GM21360 (cell line): Measurements from ENCODE around the gene OR52D1.

Experiments
- ATAC-seq: cut with Tn5 transposase; IDR thresholded peaks from one replicate; pipeline ENCODE4 v1.9.1; 2021; ENCODE audit warnings: mild to moderate bottlenecking, moderate library complexity; ENCODE audit not compliant: unreplicated experiment

OR52D1 gene

DNA sequence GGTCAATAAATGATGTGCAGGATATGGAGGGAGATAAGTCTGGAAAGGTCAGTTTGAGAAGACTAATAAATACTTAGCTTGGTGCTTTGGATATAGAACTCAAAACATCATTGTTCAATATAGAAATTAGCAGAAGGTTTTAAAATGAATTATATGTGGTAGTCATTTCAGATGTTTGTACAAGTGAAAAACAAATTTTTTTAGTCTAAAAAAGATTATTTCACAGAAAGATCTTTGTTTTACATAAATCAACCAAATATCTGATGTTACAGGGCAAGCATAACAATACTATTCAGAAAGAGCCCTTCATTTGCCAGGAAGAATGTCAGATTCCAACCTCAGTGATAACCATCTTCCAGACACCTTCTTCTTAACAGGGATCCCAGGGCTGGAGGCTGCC lies at the start of gene OR52D1:
Gene OR52D1 (plus strand): TSS at position 301 of the 400 bp plus-strand sequence. CDS start 22 bp downstream, at position 323.
- no peak for ATAC-seq

DNA sequence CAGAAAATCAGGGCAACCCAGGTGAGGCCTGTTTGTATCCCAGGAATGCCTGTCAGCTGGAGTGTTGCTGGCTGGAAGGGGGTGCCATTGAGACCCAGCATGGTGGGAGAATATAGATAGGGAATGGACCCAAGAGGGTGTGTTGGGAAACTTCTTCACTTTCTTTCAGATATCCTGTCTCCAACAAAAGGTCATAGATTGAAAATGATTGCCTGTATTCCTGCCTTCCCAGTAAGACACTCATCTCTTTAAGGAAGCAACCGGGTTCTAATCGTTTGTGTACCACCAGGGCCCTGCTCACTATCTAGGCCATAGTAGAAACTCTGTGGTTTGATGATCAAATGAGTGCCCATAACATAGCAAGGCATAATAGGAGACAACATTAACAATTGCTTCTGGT lies 47.1 kb upstream of the OR52D1 start, which contains the start of gene OR51I1:
Gene OR51I1 (minus strand): TSS at position 101 of the 400 bp plus-strand sequence. CDS start 0 bp downstream, at position 101.
- ATAC-seq: no peak

DNA sequence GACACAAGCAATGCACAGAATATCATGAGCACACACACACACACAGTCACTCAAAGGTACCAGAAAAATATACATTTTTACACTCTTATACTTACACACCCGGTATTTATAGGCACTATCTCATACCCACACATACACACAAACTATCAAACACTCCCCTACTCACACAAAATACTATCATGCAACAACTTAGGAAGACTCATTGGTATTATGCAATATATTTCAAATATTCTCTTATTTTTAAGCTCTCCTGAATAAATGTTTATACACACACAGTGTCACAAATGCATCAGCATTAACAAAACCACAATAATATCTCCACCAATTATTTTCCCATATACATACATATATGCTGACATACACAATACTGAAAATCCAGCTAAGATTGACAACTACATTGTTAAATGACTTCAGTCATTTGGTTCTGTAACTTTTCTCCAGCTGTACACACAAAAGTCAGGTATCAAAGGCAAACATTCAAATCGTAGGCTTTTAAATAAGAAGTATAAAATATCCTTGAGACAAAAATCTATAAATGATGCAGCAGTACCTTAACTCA lies 44.6 kb upstream of the OR52D1 start:
- no peak for ATAC-seq

DNA sequence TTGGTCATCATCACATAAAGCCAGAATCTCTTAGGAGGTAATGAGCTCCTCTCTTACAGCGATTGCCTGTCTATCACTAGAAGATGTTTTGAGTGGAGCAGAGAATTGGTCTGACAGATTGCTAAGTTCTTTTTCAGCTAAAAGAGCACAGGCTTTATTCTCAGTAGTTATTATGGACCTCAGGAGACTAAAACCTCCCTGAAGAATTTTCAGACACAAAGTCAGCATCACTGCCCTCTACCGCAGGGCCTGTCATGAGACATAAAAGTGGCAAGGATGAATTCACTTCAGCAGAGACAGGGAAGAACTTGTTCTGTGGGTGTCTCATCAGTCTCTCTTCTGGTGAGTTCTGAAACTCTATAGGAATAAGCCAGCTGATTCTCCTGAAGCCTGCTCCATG lies 39.5 kb upstream of the OR52D1 start, which contains the start of gene OR51I2:
Gene OR51I2 (plus strand): TSS at position 301 of the 400 bp plus-strand sequence. CDS start 4,166 bp downstream, outside the sequence.
- no peak for ATAC-seq

DNA sequence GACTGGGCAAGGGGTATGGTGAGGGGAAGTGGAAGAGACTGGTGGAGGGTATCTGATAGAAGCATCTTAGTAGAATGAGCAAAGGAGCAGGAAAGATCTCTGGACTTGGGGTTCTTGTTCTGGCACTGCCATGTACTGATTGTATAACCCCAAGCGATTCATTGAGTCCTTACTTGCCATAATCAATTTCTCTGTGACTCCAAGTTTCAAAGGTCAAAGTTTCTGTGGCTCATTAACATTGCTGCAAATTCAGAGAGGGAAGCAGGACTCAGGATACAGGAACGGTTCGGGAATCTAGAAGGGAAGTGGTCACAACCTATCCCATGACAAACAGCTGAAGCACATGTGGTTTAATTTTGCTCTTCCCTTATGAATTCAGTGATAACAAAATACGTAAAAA lies 39.1 kb upstream of the OR52D1 start:
- no peak for ATAC-seq

DNA sequence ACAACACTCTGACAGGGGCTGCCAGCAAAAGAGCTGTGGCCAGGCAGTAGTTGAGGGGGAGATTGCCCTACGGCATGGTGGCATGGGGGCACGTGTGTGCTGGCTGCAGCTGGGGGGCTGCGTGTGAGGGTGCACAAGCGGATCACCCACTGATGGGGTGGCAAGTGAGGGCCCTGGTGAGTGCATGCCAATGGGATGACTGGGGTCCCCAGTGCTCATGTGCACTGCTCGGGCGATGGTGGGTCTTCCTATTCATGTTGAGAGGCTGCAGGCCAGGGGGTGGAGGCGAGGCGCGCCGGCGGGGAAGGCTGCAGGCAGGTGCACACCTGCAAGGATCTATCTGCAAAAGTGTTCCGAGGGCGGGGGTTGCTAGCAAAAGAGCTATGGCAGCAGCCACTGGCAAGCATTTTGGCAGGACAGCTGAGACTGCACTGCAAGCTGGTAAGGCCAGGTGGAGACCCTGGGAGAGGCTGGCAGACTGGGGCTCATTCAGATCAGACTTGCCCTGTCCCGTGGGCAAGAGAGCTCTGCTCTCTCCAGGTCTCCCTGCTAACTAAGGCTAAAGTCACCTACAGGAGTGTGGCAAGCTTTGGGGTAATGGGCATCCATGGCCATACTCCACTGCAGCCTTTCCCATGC lies 27.4 kb upstream of the OR52D1 start:
- no peak for ATAC-seq

DNA sequence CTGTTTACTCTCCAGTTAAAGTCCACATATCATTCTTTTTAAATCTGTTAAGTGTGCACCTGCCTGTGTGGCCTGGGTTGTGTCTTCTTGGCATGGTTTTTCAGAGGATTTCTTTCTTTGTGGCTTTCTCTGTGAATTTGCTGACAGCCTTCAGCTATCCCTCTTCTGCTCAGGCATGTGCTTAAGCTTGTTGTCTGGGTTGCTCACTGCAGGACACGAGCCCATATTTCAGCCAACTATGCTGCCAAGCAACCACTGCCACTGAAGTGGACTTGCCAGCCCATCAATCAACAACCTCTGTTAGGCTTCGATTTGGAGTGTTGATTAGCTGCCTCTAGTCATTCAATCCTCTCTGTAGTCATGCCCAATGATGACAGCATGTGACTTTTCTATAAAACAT lies 21.0 kb upstream of the OR52D1 start:
- ATAC-seq: no peak

DNA sequence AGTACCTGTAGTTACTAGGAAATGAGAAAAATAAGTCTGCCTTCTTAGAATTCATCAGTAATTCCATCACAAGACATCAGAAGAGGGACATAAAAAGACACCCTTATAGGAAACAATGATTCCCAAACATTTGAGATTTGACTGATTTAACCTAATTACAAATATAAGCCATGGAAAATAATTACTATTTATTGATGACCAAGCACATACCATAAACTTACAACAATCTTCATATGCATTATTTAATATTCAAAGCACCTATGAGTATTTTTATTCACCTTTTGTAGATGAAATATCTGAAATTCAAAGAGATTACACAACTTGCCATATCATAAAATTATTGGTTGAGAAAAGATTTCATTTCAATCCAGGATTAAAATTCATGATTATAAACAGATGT lies 14.6 kb upstream of the OR52D1 start:
- no peak for ATAC-seq

DNA sequence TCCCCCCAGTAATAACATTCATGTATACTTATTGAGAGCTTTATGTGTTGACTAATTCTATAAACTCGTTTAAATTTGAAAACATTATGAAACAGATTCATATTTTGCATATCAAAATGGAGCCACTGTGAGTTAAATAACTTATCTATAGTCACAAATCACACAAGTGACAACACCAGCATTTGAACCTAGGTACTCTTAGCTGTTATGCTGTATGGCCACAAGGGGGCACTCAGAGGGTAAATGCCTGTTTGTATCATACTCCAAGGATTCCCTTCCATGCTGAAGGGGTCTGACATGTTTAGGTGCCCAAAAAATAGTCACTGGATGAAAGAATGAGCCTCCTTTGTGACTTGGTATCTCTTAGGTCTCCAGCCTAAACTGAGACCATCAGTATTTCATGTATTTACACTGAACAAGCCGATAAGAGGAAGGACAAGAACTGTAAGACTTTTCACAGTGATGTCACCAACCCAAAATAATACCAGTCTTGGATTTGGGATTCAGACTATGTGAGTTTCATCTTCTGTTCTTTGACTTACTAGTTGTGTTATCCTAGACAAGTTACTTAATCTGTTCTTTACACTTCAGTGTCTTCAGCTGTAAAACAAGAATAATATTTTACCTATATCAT lies 12.2 kb upstream of the OR52D1 start:
- no peak for ATAC-seq

DNA sequence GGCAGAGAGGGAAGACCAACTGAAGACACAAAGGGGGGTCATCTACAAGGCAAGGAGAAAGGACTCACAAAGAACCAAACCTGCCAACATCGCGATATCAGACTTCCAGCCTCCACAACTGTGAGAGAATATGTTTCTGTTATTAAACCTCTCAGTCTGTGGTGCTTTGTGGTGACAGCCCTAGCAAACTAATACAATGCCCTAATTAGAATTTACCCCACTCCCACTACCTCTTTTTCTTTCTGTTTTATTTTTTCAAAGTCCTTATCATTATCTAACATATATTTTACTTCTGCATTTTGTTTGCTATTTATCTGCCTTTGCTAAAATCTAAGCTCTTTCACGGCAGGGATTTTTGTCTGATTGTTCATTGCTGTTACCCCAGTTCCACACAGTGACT lies 2.5 kb upstream of the OR52D1 start:
- no peak for ATAC-seq

DNA sequence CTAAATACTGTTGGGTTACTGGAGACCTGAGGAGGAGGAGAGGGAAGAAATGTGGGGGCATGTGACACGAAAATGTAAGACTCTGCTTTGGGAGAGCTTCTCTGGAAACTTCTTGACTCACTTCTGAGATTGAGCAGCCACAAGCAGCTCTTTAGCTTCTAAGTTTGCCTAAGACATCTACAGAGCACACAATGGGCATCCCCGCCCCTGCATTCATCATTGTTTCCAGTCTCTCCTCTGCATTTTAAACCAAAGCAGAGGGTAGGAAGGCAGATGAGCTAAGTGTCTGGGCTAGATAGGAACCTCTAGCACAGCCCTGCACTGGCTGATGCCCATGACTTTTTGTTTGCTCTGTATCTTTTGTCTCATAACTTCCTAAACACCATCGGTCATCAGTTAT lies 2.1 kb upstream of the OR52D1 start:
- ATAC-seq: no peak

DNA sequence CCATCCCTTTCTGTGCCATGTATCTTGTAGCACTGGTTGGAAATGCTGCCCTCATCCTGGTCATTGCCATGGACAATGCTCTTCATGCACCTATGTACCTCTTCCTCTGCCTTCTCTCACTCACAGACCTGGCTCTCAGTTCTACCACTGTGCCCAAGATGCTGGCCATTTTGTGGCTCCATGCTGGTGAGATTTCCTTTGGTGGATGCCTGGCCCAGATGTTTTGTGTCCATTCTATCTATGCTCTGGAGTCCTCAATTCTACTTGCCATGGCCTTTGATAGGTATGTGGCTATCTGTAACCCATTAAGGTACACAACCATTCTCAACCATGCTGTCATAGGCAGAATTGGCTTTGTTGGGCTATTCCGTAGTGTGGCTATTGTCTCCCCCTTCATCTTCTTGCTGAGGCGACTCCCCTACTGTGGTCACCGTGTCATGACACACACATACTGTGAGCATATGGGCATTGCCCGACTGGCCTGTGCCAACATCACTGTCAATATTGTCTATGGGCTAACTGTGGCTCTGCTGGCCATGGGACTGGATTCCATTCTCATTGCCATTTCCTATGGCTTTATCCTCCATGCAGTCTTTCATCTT lies 414 bp downstream of the OR52D1 start:
- ATAC-seq: no peak

DNA sequence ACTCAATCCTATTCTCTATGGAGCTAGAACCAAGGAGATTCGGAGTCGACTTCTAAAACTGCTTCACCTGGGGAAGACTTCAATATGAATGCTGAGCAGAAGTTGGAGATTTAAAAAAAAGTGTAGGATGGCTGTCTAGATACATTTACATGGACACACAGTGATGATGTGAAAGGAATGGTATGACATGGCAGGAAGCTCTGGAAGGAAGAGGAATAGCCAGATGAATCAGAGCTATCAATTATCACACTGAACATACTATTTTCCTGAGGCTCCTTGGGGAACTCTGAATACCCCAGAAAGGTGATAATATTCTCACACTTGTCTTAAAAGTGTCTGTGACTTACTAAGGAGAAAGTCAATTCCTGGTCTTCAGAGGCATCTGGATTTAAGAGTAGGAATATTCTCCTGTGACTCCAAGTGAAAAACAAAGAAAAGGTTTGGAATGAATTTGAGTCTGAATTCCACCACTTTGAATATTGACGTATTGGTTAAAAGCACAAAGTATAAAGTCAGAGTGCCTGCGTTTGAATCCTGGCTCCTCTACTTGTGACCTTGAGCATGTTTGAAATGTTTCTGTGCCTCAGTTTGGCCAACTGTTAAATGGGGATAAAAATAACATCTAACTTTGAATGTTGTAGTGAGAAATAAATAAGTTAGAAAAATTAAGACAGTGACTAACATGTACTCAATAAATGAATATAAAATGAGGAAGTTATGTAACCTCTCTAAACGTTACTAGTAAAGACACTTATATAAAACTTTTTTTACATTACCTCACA lies 1.3 kb downstream of the OR52D1 start:
- ATAC-seq: no peak

DNA sequence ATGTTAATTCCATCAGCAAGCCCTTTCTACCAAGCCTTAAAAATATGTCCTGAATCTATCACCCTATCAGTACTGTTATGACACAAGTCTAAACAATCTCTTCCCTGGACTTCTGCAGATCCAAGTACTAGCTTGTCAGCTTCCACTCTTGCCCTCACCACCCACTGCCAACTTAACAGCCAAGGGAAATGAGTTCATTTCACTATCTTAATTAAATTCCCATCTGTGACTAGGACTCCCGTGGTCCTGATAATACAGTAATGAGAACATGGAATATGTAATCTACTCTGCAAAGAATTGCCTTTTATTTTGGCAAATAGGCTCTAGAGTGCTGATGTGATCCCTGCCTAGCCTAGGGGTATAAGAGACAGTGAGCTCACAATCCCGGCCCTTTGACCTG lies 11.2 kb downstream of the OR52D1 start:
- no peak for ATAC-seq

DNA sequence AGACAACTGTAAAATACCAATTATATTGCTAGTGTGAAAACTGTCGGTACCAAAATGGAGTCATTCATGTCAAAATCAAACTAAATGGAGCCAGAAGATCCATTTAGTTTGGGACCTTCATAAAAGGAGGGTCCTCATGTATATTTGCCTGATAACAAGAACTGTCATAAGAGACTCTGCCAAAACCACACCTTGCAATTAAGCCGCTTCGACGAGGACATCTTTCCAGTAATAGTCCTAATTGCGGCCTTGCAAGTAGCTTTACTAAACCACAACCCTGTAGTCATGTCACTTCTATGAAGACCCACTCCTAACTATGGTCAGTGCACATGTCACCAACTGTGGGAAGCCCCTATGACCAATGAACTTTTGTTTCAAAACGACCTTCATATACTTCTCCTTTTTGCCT lies 11.9 kb downstream of the OR52D1 start:
- ATAC-seq: no peak

DNA sequence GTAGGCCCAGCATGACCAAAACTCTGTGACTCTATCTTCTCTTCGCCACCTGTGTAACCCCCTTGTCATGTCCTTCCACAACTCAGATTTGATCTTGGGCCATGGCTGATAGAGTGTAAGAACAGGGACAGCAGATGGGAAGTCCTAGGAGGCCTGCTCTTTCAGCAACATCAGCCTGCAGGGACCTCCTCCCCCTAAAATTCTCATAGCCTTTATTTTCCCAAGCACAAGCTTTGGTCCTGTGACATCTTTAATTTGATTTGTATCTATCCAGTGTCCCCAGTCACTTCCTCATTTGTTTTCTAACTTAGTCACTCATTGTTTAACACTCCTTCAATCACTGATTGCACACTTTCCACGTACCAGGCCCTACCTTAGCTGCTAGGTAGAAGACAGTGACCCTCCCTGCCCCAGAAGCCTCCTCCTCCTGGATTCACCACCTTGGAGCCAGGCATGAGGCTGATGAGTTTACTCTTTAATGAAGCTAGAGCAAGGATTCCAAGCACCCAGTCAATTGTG lies 16.0 kb downstream of the OR52D1 start:
- no peak for ATAC-seq

DNA sequence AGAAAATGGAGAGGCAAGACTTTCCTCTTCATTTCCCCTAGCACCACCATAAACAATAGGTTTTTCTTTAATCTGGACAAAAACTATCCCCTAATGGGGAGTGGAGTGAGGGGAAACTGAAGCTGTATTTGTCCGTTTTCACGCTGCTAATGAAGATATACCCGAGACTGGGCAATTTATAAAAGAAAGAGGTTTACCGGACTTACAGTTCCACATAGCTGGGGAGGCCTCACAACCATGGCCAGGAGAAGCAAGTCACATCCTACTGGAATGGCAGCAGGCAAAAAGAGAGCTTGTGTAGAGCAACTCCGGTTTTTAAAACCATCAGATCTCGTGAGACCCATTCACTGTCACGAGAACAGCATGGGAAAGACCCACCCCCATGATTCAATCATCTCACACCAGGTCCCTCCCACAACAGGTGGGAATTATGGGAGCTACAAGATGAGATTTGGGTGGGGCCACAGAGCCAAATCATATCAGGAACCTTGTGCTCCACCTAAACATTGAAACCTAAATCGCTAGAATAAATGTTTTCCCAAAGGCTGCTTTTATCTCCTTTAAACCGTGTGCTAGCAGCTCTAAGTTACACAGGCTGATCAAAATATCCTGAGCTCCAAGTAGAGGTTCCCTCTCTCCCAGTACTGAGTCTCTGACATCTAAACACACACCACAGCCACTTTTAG lies 17.0 kb downstream of the OR52D1 start:
- no peak for ATAC-seq

DNA sequence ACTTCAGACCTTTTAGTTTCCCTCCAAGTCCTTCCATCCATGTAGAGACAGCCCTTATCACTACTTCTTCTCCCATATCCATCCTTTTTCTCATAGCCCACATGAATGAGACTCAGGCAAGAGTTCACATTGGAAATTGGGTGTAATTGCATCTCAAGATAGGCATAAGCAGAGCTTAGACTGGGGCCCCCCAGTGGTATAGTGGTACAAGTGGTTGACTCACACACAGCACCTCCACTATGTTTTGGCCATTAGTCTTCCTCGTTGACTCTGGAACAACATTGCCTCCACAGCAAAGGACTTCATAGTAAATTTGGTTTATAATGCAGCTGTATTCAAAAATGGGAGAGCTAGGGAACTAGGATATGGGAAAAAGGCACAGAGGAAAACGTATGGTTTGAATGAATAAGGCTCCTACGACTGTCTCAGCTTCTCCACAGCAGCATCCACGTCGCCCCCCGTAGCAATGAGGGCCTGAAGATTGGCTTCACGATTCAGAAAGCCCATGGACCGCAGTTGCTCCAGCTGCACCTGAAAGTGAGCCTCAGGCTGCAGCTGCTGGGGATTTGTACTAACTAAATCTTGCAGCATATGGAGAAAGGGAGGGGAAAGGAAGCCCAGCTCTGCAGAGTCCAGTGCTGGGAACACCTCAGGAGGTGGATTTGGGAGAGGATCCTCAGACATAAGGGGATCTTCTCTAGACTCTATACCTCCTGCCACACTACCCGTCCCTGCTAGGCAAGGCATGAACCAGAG lies 18.9 kb downstream of the OR52D1 start:
- ATAC-seq: no peak

DNA sequence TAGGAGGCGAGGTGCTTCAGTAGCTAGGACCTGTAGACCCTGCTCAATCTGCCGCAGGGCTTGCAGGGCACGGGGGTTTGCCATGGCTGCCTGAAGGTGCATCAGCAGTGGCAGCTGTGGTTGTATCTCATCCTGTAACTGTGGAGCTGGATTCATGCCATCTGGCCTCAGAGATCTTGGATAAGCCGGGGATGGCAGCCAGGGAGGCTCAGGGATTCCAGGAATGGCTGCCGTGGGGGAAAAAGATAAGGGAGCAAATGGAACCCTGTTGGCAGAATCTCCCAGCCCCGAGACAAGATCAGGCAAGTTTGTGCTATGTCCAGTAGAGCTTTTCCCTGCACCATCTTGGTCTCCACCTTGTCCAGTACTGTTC lies 19.4 kb downstream of the OR52D1 start:
- no peak for ATAC-seq

DNA sequence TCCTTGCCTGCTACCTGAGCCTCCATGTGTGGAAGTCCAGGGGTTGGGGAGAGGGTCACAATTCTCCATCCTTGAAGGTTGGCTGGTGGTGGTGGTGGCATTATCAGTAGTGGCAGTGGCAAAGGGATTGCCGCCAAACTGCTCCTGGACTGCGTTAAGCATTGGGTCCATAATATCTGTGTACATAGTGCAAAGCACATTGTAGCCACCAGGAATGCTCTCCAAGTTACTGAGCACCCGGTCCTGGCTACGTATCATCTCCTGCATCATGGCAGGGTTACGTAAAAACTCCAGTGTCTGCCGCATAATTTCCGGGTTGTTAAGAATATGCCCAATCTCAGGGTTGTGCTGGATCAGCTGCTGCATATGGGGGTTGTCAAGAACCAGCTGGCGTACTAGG lies 20.1 kb downstream of the OR52D1 start:
- ATAC-seq: no peak
